Putamen (tissue), 1 donor: ENCODE data around the gene B3GNT3.
"Not testable (repeated sequence)": the region's sequence is repeated elsewhere in the genome, so short reads cannot be mapped to it uniquely, and the experiment has no call there.

ENCODE experiments used
- DNase-seq: peaks from one replicate; pipeline ENCODE4 v3.0.0-alpha.2; 2016; ENCODE audit warnings: low spot score

The B3GNT3 gene

DNA sequence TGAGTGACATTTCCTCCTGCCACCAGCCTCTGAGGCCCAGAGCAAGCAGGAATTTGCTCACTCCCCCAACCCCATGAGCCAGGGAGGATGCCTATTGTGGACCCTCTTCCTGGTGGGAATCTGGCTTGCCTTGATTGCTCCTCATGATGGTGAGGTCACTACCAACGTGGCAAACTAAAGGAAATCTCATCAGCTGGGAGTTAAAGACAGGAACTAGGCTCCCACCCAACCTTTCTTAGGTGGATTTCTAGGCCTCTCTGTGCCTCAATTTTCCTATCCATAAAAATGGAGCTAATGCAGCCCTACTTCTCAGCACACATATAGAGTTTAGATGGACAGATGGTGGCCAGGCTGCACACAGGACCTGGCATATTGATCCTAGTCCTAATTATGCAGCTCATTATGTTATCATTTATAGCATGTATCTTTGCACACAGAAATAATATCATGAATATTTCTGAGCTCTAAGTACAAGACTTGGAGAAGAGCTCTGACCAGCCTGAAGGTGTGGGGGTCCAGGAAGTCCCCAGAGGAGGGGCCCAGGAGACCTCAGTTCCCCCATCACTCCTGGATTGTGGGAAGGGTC is 2.0 kb downstream of the B3GNT3 start:
- DNase-seq: no peak

DNA sequence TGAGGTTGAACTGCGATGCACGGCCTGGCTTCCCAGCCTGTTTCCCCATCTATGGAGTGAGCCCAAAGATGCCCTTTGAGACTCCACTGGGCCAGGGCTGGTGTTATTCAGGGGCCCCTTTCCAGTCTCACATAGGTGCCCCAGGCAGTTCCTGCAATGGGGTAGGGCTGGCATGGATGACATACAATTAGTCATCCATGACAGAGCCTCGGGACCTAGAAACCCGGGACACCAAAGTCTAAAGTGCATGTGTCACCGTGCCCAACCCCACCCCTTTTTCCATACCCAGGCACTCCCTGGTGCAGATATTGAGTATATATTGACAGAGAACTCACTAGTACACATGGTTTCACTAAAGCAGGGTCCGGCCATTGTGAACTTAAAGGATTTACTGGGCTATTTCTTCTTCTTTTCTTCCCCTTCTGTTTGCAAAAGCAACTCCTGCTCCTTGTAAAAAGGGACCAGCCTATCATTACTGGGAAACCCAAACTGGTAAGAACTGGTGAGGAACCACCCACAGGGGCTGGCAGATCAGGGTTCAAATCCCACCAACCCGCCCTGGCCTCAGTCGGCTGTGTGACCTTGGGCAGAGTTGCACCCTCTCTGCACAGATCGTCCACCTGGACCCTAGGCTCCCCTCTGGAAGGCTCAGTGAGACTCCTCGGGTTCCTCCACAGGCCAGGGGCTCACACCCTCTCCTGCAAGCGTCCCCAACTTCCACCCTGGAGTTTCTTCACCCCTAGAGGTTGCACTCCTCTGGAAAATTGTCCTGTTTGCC is 2.7 kb downstream of the B3GNT3 start:
- DNase-seq: no peak

DNA sequence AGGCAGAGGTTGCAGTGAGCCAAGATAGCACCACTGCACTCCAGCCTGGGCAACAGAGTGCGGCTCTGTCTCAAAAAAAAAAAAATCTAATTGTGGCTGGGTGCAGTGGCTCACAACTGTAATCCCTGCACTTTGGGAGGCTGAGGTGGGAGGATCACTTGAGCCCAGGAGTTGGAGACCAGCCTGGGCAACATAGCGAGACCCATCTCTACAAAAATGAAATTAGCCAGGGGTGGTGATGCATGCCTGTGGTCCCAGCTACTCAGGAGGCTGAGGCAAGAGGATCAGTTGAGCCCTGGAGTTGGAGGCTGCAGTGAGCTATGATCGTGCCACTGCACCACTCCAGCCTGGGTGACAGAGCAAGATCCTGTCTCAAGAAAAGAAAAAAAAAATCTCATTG is 3.7 kb downstream of the B3GNT3 start:
- not testable (repeated sequence) for DNase-seq

DNA sequence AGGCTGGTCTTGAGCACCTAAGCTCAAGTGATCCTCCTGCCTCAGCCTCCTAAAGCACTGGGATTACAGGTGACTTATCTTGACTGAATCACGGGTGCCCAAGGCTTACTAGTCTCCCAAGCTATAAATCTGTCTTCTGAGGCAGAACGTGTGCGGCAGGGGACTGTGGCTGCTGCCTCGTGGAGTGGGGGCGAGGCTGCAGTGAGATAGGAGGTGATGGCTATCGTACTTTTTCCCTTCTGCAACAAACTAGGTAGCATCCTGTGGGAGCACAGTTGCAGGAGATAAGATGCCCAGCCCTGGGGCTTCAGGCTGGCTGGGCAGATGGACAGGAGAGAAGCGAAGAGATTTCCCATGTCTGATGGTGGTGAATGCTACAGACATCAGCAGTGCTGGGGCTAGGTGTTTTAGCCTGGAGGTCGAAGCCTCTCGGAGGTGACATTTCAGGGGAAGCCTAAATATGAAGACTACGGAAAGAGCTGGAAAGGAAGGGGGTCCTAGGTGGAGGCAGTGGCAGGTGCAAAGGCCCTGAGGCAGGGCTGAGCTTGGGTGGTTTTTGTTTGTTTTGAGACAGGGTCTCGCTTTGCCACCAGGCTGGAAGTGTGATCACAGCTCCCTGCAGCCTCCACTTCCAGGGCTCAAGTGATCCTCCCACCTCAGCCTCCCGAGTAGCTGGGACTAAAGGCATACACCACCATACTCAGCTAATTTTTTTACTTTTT is 7.4 kb downstream of the B3GNT3 start:
- DNase-seq: no peak

DNA sequence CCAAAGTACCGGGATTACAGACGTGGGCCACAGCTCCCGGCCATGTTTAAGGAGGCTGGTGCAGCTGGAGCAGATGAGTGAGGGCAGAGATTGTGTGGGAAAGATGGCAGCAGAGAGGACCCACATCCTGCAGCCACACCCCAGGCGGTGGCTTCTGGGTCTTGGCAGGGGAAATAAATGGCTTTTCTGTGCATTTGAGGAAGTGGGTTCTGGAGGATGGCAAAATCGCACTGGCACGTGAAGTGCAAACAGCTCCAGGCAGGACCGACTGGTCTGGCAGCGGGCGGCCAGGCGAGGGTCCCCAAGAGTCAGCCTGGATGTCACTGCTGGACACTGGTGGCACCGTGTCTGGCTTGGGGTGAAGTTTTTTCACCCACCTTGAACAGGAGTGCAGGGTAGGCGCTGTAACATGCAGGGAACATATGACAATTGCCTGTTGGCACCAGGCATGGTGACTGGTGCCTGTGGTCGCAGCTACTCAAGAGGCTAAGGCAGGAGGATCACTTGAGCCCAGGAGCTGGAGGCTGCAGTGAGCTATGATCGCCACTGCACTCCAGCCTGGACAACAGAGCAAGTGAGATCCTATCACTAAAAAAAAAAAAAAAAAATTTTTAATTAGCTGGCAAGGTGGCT is 8.4 kb downstream of the B3GNT3 start:
- no peak for DNase-seq

DNA sequence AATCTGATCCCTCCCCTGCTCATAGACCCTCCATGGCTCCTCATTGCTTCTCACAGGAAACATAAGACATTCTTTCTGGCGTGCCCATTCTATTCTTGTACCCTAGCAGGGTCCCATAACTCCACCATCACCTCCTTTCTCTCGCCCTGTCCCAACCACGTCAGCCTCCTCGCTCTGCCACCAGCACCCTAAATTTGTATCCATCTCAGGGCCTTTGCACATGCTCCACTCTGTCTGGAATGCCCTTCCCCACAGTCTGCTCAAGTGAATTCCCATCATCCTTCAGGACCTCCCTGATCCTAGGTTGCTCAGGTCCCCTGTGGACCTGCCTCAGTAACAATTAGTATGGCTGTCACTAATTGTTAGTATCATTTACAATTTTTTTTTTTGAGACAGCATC is 10.5 kb downstream of the B3GNT3 start:
- no peak for DNase-seq

DNA sequence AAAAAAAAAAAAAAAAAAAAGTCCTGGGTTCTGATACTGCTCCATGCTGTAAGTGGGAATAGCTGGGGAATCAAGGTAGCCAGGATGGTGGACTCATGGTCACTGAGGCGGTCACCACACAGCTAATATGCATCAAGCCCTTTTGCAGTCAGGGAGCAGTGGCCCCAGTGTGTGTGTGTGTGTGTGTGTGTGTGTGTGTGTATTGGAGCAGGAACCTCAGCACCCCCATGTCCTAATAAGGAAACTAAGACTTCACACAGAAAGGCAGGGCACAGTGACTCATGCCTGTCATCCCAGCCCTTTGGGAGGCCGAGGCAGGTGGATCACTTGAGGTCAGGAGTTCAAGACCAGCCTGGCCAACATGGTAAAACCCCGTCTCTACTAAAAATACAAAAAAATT is 12.0 kb downstream of the B3GNT3 start:
- no peak for DNase-seq

DNA sequence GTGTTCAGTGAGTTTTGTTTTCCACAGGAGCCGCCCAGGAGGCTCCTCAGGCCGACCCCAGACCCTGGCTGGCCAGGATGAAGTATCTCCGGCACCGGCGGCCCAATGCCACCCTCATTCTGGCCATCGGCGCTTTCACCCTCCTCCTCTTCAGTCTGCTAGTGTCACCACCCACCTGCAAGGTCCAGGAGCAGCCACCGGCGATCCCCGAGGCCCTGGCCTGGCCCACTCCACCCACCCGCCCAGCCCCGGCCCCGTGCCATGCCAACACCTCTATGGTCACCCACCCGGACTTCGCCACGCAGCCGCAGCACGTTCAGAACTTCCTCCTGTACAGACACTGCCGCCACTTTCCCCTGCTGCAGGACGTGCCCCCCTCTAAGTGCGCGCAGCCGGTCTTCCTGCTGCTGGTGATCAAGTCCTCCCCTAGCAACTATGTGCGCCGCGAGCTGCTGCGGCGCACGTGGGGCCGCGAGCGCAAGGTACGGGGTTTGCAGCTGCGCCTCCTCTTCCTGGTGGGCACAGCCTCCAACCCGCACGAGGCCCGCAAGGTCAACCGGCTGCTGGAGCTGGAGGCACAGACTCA is 12.9 kb downstream of the B3GNT3 start:
- DNase-seq: no peak

DNA sequence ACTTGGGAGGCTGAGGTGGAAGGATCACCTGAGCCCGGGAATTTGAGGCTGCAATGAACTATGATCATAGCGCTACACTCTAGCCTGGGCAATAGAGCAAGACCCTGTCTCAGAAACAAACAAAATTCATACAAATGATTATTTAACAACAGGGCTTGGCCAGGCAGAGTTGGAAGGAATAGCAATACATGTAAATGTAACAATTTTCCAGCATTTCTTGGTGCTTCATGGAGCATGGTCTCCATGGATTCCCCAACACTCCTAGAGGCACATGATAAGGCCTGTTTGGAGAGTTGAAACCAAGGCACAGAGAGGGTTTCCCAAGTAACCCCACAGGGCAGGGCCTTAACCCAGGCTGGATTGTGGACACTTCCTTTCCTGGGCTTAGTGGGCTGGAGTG is 16.2 kb downstream of the B3GNT3 start:
- DNase-seq: no peak

DNA sequence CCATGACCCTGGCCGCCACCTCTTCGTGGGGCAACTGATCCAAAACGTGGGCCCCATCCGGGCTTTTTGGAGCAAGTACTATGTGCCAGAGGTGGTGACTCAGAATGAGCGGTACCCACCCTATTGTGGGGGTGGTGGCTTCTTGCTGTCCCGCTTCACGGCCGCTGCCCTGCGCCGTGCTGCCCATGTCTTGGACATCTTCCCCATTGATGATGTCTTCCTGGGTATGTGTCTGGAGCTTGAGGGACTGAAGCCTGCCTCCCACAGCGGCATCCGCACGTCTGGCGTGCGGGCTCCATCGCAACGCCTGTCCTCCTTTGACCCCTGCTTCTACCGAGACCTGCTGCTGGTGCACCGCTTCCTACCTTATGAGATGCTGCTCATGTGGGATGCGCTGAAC is 16.7 kb downstream of the B3GNT3 start:
- DNase-seq: no peak

DNA sequence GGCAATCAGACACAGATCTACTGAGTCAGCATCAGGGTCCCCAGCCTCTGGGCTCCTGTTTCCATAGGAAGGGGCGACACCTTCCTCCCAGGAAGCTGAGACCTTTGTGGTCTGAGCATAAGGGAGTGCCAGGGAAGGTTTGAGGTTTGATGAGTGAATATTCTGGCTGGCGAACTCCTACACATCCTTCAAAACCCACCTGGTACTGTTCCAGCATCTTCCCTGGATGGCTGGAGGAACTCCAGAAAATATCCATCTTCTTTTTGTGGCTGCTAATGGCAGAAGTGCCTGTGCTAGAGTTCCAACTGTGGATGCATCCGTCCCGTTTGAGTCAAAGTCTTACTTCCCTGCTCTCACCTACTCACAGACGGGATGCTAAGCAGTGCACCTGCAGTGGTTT is 17.2 kb downstream of the B3GNT3 start:
- no peak for DNase-seq

DNA sequence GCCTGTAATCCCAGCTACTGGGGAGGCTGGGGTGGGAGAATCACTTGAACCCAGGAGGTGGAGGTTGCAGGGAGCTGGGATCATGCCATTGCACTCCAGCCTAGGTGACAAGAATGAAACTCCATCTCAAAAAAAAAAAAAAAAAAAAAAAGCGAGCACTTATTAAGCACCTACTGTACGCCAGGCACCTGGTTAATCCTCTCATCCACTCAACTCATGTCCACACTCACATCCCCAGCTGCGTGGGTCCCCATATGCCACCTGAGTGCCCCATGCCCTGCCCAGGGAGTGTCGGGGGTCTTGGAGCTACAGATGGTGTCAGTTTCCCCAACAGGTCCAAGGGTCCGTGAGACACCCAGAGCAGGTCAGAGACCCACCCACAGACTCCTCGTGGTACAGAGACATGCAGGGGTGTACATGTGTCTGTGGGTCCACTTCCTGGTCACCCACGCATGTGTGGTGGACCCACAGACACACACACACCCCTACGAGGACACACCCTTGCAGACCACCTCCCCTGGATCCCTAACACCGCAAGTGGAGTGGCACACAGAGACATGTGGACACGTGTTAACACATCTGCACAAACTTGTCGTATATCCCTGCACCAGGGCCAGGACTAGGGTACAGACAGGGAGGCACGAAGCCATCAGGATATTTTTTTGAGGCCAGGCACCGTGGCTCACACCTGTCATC is 22.9 kb downstream of the B3GNT3 start:
- DNase-seq: no peak

DNA sequence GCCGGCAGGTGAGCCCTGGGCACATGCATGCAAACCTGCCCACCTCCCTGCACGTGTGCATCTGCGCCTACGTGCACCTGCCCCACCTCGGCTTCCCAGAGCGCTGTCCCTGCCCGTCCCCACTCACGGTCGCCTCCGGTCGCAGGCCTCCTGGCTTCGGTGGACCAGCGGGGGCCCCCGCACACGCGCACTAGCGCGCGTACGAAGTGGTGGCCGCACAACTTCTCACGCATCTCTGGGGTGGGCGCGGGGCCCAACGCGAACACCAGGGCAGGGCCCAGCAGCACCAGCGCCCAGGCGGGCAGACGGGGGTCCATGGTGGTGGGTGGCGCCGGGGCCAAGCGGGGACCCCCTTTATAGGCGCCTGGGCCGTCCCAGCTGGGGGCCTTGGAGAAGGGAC is 26.3 kb downstream of the B3GNT3 start, which contains the start of gene INSL3:
TSS of gene INSL3 (minus strand) at position 330 of the 400 bp plus-strand sequence. CDS start at position 317, 13 bp downstream.
- no peak for DNase-seq

DNA sequence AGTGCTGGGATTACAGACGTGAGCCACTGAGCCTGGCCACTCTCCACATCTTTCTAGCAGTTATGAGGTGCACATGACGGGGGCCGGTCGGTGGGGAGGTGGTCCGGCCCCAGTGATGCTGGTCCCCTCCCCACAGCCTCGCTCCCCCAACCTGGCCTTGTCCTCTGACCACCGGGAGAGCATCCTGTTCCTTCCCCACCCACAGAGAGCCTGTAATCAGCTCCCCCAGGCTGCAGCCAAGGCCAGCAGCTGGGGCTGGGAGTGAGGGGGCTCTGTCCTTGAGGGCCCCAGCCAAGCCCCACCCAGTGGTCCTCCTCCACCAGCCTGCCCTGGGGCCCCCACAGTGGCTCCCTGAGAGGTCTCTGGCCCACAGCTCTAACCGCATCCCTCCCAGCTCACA is 29.4 kb downstream of the B3GNT3 start:
- no peak for DNase-seq

DNA sequence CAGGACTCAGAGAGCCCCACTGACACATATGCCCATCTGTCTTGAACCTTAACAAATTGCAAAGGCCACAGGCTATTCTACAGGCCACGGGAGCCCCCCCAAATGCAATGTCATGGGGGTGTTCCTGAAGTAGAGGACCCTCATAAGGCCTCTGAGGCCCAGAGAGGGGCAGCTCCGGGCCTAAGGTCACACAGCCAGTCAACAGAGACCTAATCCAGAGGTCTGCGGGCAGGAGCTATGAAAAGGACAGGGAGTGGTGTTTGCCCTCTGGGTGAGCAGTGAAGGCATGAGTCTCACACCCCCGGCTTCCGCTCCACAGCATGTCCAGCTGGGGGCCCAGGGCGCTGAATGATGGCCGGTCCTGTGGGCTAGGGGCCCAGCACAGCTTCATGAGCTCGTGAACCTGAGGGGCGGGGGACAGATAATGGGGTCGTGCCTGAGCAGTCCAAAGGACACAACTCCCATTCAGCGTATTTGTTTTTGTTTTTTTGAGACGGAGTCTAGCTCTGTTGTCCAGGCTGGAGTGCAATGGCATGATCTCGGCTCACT is 31.6 kb downstream of the B3GNT3 start:
- DNase-seq: no peak

DNA sequence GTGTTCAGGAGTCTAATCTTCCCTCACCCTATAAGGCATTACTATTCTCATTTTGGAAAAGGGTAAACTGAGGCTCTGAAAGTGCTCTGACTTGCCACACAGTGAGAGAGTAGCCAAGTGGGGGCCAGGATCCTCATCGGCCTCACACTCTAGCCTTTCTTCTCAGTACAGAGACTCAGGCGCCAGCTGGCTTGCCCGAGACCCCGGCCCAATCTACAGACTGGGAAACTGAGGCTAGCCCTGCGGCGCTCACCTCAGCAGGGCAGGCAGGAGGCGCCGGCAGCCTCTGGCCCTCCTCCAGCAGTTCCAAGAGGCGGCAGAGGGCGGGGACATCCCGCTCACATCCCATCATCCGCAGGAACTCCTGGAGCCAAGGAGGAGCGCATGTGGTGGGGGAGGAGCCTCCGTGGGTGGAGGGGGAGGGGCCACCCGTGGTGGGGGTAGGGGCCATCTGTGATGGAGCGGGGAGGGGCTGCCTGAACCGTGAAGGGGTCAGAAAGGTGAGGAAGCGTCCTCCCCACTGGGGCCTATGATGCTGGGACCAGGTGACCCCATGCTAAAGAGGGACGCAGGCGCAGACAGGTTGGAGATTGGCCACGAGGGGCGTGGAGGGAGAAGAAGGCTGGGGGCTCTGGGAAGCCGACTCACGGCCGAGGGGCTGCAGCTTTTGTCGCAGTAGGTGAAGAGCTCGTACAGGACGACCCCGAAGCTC is 35.1 kb downstream of the B3GNT3 start:
- peak; percentile 17 for DNase-seq

DNA sequence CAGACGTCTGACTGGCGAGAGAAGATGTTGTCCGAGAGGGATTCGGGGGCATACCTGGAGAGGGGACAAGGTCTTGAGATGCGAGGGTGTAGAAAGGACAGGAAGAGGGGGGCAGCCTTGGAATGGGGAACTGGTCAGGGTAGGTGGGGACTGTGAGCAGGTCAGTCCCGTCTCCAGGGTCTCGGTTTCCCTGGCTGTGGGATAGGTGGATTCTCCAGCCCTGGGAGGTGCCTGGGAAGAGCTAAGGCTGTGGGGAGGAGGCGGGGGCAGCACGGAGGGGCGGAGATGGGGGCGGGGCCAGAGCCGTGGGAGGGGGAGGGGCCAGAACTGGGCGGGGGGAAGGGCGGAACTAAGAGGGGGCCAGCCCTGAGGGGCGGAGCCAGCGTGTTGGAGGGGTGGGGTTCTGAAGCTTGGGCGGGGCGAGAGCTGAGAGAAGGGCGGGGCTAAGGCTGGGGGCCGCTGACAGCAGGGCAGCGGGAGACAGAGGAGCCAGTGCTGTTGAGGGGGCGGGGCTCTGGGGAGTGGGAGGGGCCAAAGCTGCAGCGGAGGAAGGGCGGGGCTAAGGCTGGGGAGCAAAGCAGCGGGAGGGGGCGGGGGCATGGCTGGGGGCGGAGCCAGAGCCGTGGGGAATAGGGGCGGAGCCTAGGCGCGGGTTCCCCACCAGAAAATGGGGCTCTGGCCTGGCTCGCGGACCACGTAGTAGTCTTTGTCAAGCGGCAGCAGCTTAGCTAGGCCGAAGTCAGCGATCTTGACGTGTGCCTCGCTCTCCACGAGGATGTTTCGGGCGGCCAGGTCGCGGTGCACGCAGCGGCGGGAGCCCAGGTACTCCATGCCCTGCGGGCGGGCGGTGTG is 35.9 kb downstream of the B3GNT3 start:
- DNase-seq: peak; percentile 79

DNA sequence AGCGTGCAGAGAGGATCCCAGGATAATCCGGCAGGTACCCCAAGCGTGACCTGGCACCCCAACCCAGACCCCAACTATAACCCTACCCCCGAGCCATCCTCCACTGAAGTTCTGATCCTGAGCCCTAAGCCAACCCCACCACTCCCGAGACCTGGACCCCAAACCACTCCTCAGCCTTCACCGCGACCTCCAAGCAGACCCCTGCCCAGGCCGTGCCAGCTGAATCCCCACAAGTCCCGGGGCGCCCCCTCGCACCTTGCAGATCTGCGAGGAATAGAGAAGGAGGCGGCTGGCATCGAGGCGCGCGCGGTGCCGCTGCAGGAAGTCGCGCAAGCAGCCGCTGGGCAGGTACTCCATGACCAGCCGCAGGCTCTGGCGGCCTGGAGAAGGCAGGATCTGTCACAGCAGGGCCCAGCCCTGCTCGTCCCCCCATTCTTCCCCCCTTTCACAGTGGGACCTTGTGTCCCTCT is 36.5 kb downstream of the B3GNT3 start:
- no peak for DNase-seq

DNA sequence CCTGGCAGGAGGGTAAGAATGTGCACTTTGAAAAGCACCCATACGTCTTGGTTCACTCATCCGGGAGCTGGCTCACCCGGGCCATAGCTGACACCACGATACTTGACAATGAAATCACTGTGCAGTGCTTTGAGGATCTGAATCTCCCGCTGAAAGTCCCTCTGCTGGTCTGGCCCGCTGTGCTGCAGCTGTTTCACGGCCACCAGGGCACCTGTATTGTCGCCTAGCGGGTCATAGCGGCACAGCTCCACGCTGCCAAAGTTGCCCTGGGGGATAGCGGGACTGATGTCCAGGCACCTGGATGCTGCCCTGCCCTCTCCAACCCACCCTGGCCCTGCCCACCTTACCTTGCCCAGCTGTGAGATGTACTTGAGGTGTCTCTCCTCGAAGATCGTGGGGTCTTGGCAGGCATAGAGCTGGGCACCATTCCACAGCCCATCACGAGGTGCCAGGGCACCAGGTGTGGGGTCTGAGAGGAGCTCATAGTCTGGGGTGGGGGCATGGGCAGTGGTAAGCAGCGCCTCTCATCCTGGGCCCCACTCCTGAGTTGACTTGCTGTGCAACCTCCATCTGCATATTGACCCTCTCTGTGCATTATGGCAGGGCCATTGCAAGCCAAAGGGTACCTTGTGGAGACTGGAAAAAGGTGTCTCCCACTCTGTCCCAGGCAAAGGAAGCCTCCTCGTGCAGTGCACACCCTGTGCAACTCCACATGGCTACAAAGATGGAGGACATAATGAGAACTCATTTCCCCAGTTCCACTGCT is 37.7 kb downstream of the B3GNT3 start:
- no peak for DNase-seq
